Nephron progenitor cell (in vitro differentiated cells): ENCODE data around the gene ELOVL3.
"Not testable (repeated sequence)": the region's sequence is repeated elsewhere in the genome, so short reads cannot be mapped to it uniquely, and the experiment has no call there.

Experiments
- DNase-seq: peaks from one replicate; pipeline ENCODE4 v3.0.0; 2021
- H3K27ac Mint-ChIP-seq: 2 replicates; pipeline ENCODE4 v1.8.0; 2021; ENCODE audit warnings: mild to moderate bottlenecking, moderate library complexity, mixed read lengths
- H3K27me3 Mint-ChIP-seq: 2 replicates; pipeline ENCODE4 v1.8.0; 2021; ENCODE audit warnings: mild to moderate bottlenecking, low read depth, mixed read lengths; ENCODE audit not compliant: poor library complexity
- H3K36me3 Mint-ChIP-seq: 2 replicates; pipeline ENCODE4 v1.8.0; 2021; ENCODE audit warnings: low read depth, mixed read lengths
- H3K4me1 Mint-ChIP-seq: 2 replicates; pipeline ENCODE4 v1.8.0; 2021; ENCODE audit warnings: mixed read lengths
- H3K4me3 Mint-ChIP-seq: 2 replicates; pipeline ENCODE4 v1.8.0; 2021; ENCODE audit warnings: mild to moderate bottlenecking, moderate library complexity, mixed read lengths
- H3K9me3 Mint-ChIP-seq: 2 replicates; pipeline ENCODE4 v1.8.0; 2021; ENCODE audit warnings: mild to moderate bottlenecking, moderate library complexity, mixed read lengths
- CTCF ChIP-seq: fragments of 200-600 bp; sonication (generic); IDR thresholded peaks from 2 replicates; pipeline ENCODE4 v1.5.0; 2021; ENCODE audit warnings: antibody characterized with exemption

ELOVL3 gene

DNA sequence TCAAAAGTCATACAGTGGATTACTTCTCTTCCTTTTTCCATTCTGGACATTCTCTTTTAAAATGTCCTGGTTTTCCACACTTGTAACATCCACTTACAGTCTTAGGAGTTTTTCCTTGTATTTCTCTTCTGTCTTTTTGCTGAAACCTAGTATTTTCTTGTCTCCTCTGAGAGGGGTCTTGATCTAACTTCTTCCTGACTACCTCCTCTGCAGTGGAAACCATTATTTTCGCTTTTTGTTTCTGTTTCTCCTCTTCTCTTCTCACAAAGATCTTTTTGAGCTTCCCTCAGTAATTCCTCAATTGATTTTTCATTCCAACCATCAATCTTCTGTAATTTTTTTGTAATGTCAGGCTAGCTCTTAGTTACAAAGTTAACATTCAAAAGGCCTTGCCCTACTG is 23.7 kb upstream of the ELOVL3 start:
- TF ChIP-seq CTCF = no peak
- H3K27ac Mint-ChIP-seq = no peak overlapping the region
- no peaks in the 10 kb centered on the region for H3K4me1 Mint-ChIP-seq
- peaks cover 5% of the 10 kb centered on the region for H3K36me3 Mint-ChIP-seq
- H3K4me3 Mint-ChIP-seq = no peak overlapping the region
- peaks cover 61% of the 10 kb centered on the region for H3K9me3 Mint-ChIP-seq
- H3K27me3 Mint-ChIP-seq = peaks cover 38% of the 10 kb centered on the region
- no peak for DNase-seq

- Mint-ChIP-seq H3K27ac (no peak overlapping the region), H3K27me3 (peaks cover 29% of the 10 kb centered on the region), H3K36me3 (no peaks in the 10 kb centered on the region), H3K9me3 (peaks cover 16% of the 10 kb centered on the region), H3K4me1 (no peaks in the 10 kb centered on the region), H3K4me3 (no peak overlapping the region)
- TF ChIP-seq CTCF = no peak
- DNase-seq = no peak
These were observed 17.6 kb upstream of the ELOVL3 start for GRCh38 chr10:102208311-102209035.

GRCh38 chr10:102211615-102212299 is 14.3 kb upstream of the ELOVL3 start:
- Mint-ChIP-seq H3K4me3 (no peak overlapping the region), H3K27ac (no peak overlapping the region), H3K9me3 (peaks cover 5% of the 10 kb centered on the region), H3K4me1 (no peaks in the 10 kb centered on the region), H3K36me3 (no peaks in the 10 kb centered on the region), H3K27me3 (peaks cover 33% of the 10 kb centered on the region)
- no peak for TF ChIP-seq CTCF
- no peak for DNase-seq

- H3K4me3 Mint-ChIP-seq, H3K36me3 Mint-ChIP-seq, H3K27ac Mint-ChIP-seq, H3K9me3 Mint-ChIP-seq, DNase-seq, H3K4me1 Mint-ChIP-seq: not testable (repeated sequence)
- peaks cover 40% of the 10 kb centered on the region for H3K27me3 Mint-ChIP-seq
These were observed 12.5 kb upstream of the ELOVL3 start for GRCh38 chr10:102213599-102213998.

DNA sequence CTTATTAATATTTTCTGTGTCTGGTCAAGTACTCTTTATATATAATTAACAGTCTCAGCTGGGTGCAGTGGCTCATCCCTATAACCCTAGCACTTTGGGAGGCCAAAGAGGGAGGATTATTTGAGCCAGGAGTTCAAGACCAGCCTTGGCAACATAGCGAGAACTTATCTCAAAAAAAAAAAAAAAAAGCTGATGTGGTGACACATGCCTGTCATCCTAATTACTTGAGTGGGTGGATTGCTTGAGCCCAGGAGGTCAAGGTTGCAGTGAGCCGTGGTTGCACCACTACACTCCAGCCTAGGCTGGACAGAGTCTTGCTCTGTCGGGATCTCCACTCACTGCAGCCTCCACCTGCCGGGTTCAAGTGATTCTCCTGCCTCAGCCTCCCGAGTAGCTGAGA is 6.7 kb upstream of the ELOVL3 start:
- no peak for TF ChIP-seq CTCF
- Mint-ChIP-seq H3K27ac (no peak overlapping the region), H3K4me1 (no peaks in the 10 kb centered on the region), H3K4me3 (no peak overlapping the region), H3K27me3 (peaks cover 62% of the 10 kb centered on the region), H3K36me3 (no peaks in the 10 kb centered on the region), H3K9me3 (peaks cover 2% of the 10 kb centered on the region)
- no peak for DNase-seq

- Mint-ChIP-seq H3K4me3 (no peak overlapping the region), H3K36me3 (no peaks in the 10 kb centered on the region), H3K9me3 (no peaks in the 10 kb centered on the region), H3K4me1 (peaks cover 8% of the 10 kb centered on the region), H3K27ac (no peak overlapping the region), H3K27me3 (peaks cover 69% of the 10 kb centered on the region)
- DNase-seq = no peak
- no peak for TF ChIP-seq CTCF
These were observed 5.5 kb upstream of the ELOVL3 start for GRCh38 chr10:102220612-102221011.
